ENCODE data around the gene ZNF736.
"Not testable (repeated sequence)": the region's sequence is repeated elsewhere in the genome, so short reads cannot be mapped to it uniquely, and the experiment has no call there.

The ZNF736 gene

DNA sequence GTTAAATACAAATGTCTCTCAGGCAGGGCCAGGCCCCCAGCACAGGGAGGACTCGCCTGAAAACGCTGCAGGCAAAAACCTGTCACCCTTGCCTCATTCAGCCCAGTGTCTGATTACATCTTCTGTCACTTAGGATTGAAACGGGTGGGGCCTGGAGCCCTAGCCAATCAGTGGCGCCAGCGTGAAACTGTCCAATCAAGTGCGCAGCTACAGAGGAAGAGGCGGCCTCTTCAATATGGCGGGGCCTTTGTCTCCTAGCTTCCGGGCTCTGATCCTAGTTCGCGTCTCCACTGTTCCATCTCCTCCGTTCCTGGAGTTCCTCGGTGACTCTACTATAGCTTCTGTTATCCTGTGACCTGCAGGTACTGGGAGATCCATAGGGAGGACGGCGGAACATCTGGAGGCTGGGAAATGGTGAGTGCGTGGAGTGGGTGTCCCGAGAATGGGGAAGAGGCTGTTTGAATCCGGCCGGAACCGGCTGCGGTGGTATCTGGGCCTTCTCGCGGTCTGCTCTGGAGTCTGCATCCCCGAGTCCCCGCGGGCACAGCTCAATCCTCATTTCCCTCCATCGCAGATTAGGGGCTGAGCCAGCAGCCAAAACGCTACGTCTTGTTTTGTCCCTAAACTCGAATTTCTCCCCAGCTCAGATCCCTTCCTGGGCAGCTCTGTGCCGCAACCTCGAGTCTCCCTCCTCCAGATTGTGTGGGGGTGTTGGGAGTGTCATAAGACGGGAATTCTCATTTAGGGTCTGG, at the start of gene ZNF736:
ZNF736 (plus strand) TSS at position 222 of the 752 bp plus-strand sequence; CDS start at position 412, 190 bp downstream.
- peak; percentile 79 for DNase-seq (ENCODE audit: low read depth)
- peak within 1 kb of the TSS; percentile 89 for H3K4me3 ChIP-seq (ENCODE audit: low read depth, low read length)

DNA sequence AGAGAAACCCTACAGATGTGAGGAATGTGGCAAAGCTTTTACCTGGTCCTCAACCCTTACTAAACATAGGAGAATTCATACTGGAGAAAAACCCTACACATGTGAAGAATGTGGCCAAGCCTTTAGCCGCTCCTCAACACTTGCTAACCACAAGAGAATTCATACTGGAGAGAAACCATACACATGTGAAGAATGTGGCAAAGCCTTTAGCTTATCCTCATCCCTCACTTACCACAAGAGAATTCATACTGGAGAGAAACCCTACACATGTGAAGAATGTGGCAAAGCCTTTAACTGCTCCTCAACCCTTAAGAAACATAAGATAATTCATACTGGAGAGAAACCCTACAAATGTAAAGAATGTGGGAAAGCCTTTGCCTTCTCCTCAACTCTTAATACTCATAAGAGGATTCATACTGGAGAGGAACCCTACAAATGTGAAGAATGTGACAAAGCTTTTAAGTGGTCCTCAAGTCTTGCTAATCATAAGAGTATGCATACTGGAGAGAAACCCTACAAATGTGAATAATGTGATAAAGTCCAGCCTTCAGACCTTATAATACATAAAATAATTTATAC, 47.3 kb upstream of the ZNF736 start:
- no peak overlapping the region for H3K4me3 ChIP-seq (ENCODE audit: low read depth, low read length)
- DNase-seq (ENCODE audit: low read depth), result no peak

DNA sequence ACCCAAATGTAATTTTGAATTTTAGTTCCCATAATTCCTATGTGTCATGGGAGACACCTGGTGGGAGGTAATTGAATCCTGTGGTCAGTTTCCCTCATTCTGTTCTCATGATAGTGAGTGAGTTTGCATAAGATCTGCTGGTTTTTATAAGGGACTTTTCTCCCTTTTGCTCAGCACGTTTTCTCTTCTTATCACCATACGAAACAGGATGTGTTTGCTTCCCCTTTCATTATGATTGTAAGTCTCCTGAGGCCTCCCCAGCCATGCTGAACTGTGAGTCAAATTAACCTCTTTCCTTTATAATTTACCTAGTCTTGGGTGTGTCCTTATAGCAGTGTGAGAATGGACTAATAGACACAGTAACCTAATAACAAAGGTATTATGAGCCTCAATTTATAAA, 36.1 kb upstream of the ZNF736 start:
- DNase-seq (ENCODE audit: low read depth), result no peak
- H3K4me3 ChIP-seq (ENCODE audit: low read depth, low read length), result no peak overlapping the region

DNA sequence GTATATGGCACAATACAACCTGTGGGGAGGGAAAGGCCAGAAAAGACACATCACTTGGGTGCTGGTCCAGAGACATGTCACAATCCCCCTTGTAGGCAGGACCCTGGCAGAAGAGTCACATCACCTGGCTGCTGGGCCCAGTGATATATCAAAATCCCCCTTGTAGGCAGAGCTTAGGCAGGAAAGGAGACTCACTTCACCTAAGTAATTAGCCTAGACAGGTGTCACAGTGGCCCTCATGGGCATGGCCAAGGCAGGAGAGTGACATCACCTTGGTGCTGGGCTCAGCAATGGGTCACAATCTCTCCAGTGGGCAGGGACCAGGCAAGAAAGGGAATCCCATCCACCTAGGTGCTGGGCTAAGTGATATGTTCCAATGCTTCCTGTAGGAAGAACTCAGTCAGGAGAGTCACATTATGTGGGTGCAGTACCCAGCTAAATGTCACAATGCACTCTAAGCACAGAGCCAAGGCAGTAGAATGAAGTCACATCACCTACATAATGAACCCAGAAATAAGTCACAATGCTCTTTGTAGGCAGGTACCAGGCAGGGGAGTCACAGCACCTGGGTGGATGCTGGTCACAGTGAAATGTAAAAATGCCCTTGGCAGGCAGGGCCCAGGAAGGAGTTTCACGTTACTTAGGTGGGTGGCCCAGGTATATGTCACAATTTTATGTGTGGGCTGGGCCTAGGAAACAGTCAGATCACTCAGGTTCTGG, 18.9 kb upstream of the ZNF736 start:
- H3K4me3 ChIP-seq (ENCODE audit: low read depth, low read length), result no peak overlapping the region
- DNase-seq (ENCODE audit: low read depth), result no peak

DNA sequence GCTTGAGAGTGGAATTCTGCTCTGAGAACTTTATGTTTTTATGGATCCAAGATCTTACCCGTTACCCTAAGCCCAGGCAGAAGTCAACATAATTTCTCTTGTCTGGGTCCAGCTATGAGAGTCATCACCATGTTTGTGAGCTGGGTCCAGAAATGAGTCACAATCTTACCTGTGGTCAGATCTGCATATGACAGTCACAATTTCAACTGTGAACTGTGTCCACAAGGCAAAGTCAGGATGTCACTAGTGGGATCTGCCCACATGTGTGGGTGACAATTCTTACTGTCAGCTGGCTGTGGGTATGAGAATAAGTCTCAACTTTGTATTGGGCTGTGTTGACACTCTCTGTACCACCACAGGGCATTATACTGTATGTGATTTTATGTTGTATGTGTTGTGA, 16.3 kb upstream of the ZNF736 start:
- not testable (repeated sequence) for DNase-seq (ENCODE audit: low read depth); H3K4me3 ChIP-seq (ENCODE audit: low read depth, low read length)

DNA sequence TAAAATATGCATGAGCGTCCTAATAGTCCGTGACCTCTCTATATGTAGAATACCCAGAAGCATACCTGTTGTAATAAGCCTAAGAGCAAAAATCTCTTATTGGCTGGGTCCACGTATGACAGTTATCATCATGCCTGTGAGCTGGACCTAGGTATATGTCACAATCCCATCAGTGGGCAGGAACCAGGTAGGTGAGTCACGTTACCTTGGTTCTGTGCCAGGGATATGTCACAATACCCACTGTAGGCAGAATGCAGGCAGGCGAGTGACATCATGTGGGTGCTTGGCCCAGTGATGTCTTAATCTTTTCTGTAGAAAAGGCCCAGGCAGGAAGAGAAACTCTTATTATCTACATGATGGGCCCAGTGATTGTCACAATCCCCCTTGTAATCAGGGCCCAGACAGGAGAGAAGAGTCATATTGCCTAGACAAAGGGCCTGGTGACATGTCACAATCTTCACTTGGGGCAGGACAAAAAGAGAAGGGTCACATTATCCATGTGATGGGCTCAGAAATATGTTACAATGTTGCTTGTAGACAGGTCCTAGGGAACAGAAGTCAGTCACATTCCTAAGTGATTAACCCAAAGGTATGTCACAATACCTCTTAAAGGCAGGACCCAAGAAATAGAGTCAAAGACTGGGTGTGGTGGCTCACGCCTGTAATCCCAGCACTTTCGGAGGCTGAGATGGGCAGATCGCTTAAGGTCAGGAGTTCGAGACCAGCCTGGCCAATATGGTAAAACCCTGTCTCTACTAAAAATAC, 12.9 kb upstream of the ZNF736 start:
- DNase-seq (ENCODE audit: low read depth), result no peak
- no peak overlapping the region for H3K4me3 ChIP-seq (ENCODE audit: low read depth, low read length)

DNA sequence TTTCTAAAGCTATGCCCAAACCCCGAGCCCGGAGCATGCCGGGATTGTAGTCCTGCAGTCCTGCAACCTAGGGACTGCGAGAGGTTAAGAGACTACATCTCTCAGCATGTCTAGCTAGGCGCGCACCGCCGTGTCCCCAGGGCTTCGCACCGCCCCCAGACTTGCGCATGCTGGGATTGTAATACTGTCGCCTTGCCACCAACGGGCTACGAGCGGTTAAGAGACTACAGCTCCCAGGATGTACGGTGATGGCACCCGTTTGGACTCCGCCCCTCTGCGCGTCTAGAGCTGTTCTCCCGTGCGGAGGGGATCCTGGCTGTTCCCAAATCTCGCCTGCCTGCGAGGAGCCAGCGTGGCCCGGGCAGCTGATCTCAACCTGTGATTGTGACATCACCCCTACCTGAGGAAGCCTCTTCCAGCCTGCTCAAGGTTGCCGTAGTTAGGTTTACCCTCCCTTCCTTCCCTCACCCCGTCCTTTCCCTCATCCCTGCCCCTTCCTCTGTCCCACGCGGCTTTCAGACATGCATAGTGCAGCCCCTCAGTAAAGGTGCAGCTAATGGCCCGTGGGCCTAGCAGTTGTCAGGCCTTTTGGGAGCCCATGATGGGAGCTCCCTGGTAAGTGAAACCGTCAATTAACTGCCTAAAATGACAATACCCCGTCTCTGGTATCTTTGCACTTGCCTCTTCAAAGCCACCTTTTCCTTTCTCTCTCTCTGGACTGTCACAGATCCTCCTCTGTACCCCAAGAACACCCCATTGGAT, 6.3 kb upstream of the ZNF736 start:
- DNase-seq (ENCODE audit: low read depth), result peak; percentile 35
- H3K4me3 ChIP-seq (ENCODE audit: low read depth, low read length), result peak overlapping the region; percentile 56

DNA sequence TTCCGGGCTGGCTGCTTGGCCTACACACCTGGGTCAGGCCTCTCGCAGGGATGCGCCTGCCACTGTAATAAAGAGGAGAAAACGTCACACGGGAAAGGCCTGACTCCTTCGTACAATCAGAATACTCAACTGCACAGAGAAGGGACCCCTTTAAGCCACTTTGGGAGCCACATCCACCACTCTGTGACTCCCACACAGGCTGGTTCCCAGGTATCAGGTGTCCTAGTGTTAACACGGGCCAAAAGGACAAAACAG, 5.8 kb upstream of the ZNF736 start:
- DNase-seq (ENCODE audit: low read depth), result no peak
- peak overlapping the region; percentile 56 for H3K4me3 ChIP-seq (ENCODE audit: low read depth, low read length)

DNA sequence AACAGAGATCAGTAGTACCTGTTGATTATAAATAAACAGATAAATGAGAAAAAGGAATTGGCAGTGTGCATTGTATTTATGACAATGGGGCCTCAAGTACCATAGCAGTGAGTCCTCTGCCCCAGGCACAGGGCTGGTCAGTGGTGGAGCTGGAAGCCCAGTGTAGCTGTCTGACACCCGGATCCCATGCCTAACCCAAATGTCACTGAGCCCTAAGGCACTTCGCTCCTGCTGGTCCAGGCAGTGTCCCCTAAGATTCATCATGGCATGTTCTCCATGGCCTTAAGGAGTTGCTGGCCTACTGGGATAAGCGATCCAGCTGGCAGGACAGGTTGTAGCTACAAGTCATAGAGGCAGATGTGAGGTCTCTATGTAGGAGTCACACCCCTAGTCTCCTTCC, 3.3 kb upstream of the ZNF736 start:
- H3K4me3 ChIP-seq (ENCODE audit: low read depth, low read length), result no peak overlapping the region
- DNase-seq (ENCODE audit: low read depth), result no peak

DNA sequence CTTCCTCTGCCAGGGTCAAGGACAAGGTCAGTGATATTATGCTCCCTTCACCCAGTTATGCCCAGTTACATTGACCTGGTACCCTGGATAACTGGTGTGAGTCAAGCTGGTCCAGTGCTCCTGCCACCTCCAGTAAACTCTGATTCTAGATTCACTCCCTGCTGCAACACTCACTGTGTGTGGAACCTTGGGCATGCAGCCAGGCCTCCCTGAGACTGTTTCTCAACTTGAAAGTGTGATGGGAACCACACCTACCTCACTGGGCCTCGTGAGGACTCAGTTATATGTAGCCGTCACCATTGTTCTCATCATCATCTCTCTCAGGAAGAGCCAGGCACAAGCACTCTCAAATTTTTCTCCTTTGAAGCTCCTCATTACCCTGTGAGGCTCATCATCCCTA, 935 bp upstream of the ZNF736 start:
- H3K4me3 ChIP-seq (ENCODE audit: low read depth, low read length), result no peak overlapping the region
- no peak for DNase-seq (ENCODE audit: low read depth)

DNA sequence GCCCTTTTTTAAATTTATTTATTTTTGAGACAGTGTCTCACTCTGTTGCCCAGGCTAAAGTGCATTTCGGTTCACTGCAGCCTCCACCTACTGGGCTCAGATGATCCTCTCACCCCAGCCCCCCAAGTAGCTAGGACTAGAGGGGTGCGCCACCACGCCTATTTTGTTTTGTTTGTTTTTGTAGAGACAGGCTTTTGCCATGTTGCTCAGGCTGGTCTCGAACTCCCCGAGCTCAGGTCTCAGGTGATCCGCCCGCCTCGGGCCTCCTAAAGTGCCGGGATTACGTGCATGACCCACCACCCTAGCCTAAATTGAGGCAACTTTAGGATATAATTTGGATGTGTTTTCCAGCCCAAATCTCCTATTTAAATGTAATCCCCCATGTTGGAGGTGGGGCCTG, 805 bp downstream of the ZNF736 start:
- DNase-seq (ENCODE audit: low read depth), result no peak
- peak overlapping the region; percentile 89 for H3K4me3 ChIP-seq (ENCODE audit: low read depth, low read length)

DNA sequence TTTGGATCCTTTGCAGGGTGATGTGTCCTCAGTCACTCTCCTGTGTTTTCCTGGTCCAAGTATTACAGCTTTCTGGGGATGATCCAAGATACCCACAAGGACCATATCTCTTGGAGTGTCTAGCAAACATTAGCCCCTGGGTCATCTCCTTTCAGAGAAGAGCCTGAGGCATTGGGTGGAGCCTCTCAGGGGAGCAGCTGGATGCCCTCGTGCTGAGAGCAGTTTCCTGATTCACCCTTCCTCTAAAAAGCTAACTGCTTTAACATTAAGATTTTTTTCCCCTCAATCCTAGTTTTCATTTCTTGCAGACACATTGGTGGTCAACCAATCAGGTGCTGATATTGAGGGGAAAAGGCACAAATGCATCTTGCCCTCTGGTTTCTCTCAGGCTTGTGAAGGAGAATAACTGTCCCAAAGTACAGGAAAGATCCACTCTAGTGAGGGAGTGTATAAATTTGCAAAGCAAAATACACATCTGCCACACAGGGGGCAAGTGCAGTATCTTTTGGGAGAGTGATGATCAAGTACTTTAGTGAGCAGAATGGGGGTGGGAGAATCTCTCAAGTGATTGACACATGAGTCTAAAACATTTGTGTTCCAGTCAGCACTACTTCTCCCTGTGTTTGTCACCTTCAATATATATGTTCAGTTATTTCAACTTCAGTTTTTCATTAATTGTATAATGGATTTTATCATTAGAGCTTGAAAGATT, 2.4 kb downstream of the ZNF736 start:
- not testable (repeated sequence) for H3K4me3 ChIP-seq (ENCODE audit: low read depth, low read length); DNase-seq (ENCODE audit: low read depth)

DNA sequence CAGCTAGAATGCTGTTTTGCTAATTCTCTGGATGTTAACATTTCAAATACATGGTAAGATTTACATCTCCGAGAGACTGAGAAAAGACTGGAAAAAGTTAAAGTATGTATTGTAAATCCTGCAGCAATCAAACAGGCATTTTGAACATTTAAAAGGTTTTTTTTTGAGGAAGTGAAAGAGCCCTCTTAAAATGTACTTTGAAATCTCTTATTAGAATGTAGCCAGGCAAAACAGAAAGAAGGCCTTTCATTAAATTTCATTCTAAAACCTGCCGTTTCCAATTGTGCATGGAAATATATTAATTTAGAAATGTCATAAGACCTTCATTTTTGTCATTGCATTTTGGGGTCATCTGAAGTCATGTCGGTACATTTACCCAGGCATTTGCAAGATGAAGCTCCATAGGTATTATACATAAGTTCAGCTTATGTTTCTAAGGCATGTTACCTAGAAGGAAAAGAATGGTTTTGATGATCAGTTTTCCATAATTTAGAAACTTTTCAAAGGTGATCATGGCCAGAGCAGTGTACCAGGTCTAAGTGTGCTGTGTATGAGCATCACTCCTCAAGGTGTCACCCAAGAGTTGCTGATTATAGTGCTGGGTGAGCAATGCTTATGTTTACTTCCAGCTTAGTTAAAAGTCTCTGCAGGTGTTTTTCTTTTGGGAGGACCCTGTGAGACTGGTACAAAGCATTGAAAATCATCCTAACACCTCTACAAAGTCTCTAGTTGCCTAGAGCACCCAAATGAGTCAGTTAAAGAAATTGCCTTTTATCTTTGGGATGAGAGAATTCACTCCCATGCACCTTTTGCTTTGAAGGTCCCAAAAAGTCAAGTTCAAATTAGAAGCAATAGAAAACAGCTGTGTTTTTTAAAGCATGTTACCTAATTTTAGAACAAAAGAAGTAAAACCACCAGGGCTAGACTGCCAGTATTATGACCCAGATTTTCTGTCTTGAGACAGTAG, 7.1 kb downstream of the ZNF736 start:
- no peak overlapping the region for H3K4me3 ChIP-seq (ENCODE audit: low read depth, low read length)
- no peak for DNase-seq (ENCODE audit: low read depth)

DNA sequence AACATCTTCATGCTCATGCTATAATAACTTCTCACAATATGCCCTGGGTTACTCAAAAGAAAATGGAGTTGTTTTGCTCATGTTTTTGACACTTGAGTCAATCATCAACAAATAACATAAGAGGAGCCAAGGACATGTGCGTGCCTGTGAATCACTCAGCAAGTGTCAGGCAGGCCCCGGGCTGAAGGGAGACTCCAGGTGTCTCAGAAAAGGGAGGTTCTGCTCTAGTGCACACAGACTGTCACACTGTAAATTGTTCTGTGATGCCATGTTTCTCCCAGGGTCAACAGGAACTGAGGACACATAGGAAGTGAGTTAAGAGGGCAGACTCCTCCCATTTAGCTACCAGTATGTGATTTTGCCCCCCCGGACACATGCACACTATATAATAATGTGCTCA, 10.4 kb downstream of the ZNF736 start:
- not testable (repeated sequence) for H3K4me3 ChIP-seq (ENCODE audit: low read depth, low read length); DNase-seq (ENCODE audit: low read depth)

DNA sequence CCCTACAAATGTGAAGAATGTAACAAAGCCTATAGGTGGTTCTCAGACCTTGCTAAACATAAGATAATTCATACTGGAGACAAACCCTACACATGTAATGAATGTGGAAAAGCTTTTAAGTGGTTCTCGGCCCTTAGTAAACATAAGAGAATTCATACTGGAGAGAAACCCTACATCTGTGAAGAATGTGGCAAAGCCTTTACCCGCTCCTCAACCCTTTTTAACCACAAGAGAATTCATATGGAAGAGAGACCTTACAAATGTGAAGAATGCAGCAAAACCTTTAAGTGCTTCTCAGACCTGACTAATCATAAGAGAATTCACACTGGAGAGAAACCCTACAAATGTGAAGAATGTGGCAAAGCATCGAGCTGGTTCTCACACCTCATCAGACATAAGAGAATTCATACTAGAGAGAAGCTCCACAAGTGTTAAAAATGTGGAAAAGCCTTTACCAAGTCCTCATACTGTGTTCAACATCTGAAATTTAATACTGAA, 35.0 kb downstream of the ZNF736 start:
- DNase-seq (ENCODE audit: low read depth); H3K4me3 ChIP-seq (ENCODE audit: low read depth, low read length): not testable (repeated sequence)

DNA sequence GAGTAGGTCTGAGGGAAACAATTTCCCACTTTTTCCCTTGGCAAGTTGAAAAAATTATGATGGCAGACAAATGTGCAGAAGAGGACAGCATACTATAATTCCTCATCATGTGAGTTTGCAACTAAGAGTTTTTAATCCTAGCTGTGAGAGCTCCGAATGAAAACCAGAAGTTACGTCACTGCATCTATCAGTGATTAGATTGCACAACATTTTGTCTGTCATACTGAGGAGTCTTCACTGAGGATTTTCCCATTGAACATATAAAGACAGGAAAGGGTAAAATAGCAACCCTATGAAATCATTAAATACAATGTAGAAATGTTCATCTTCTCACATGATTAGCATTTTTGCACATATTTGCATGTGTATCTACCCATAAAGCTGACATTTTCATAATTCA, 45.8 kb downstream of the ZNF736 start:
- H3K4me3 ChIP-seq (ENCODE audit: low read depth, low read length), result no peak overlapping the region
- DNase-seq (ENCODE audit: low read depth), result no peak

DNA sequence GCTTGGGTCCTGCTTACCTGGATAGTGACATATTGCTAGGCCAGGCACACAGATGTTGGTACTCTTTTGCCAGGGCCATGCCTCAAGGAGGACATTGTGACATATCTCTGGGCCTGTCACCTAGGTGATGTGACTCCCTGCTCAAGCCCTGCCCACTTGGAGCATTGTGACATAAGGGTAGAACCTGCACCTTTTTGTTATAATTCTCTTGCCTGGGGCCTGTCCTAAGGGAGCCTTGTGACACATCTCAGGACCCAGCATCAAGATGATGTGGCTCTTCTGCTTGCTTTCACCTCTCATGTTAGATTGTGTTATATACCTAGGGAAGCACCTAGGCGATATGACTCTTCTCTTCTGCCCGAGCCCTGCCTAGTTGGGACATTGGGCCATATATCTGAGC, 57.4 kb downstream of the ZNF736 start:
- H3K4me3 ChIP-seq (ENCODE audit: low read depth, low read length), result no peak overlapping the region
- DNase-seq (ENCODE audit: low read depth), result no peak

DNA sequence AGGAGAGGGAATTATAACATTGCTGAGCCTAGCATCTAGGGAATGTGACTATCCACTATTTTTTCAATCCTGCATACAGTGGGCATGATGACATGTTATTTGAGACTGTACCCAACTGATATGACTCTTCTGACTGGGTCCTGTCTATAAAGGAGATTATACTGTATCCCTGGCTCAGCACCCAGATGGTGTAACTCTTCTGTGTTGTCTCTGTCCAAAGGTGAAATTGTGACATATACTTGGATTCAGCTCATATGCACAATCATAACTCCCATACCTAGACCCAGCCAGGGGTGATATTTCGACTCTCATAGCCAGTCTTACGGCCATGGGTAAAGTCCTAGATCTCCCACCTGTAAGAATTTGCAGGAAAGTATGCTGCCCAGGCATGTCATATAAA, 59.3 kb downstream of the ZNF736 start:
- H3K4me3 ChIP-seq (ENCODE audit: low read depth, low read length), result no peak overlapping the region

More for the DNA sequence above, 59.3 kb downstream of the ZNF736 start:
- DNase-seq (ENCODE audit: low read depth), result no peak
